HG03469 (cell line): ENCODE measurements around the gene CLIC3.

Source experiments
- ATAC-seq: cut with Tn5 transposase; IDR thresholded peaks from one replicate; pipeline ENCODE4 v1.9.1; 2021; ENCODE audit warnings: mild to moderate bottlenecking, moderate library complexity, moderate number of reproducible peaks; ENCODE audit not compliant: unreplicated experiment

The CLIC3 gene

GRCh38 chr9:136969774-136970173, 26.6 kb downstream of the CLIC3 start:
- no peak for ATAC-seq

GRCh38 chr9:136969150-136969549, 27.2 kb downstream of the CLIC3 start:
- no peak for ATAC-seq

GRCh38 chr9:136968333-136969127, 27.8 kb downstream of the CLIC3 start:
- no peak for ATAC-seq

GRCh38 chr9:136965771-136966484, 30.4 kb downstream of the CLIC3 start:
- no peak for ATAC-seq

GRCh38 chr9:136964833-136965422, 31.4 kb downstream of the CLIC3 start:
- no peak for ATAC-seq

- ATAC-seq = no peak
Measured at GRCh38 chr9:136964171-136964689, 32.1 kb downstream of the CLIC3 start.

- ATAC-seq = no peak
Measured at GRCh38 chr9:136963751-136964150, 32.6 kb downstream of the CLIC3 start.

DNA sequence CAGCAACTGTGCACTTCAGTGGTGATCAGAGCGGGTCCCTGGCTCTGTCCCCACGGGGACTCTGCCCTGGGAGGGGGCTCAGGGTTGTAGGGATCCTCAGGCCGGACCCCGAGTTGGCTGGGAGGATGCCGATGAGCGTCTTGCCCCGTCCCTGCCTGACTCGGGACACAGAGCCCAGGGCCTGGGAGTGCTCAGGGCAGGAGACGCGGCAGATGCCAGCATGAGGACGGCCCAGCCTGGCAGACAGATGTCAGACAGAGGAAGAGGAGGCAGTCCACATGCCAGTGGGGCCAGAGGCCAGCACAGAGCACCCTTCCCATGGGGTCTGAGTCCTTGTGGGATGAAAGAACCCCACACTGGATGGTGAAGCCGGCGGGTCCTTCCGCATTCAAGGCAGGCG, 33.0 kb downstream of the CLIC3 start:
- ATAC-seq = no peak

DNA sequence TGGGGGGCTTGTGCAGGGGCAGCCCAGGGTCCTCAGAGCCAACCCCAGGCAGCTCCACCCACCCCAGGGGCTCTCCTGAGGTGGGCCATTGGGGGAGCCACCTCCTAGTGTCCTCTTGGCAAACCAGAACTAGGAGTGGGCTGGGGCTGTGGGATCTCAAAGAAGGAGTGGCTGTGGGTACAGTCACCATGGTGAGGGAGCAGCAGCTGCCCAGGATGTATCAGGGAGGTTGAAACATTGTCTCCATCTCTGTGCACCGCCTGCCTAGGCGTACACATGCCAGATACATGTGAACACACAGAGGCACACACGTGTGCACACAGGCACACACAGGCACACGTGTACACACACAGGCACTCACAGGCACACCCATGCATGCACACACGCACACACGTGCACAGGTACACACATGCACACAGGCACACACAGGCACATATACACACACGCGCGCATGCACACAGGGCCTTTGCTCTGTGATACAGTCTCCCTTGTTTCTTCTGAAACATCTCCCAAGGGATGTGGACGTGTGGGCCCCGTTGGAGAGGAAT, 33.6 kb downstream of the CLIC3 start:
- no peak for ATAC-seq

- ATAC-seq = no peak
Measured at GRCh38 chr9:136962163-136962562, 34.2 kb downstream of the CLIC3 start.

- ATAC-seq = no peak
Measured at GRCh38 chr9:136961279-136962065, 34.9 kb downstream of the CLIC3 start.

DNA sequence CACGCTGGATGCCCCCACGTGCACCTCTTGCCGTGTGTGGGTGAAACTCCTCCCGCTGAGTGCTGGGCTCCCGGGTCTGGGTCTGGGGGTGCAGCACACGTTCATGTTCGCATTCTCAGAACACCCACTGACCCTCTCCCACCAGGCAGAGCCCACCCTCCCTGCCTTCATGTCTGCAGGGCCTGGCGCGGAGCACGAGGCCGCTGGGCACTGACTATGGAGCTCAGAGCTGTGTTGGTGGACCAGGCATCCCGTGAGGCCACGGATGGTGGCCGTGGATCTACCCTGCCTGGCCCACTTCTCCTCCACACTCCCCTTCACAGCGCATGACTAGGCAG, 35.5 kb downstream of the CLIC3 start:
- ATAC-seq = no peak

GRCh38 chr9:136960212-136960937, 36.0 kb downstream of the CLIC3 start:
- no peak for ATAC-seq

- ATAC-seq = no peak
Measured at GRCh38 chr9:136958898-136959850, 37.2 kb downstream of the CLIC3 start.

DNA sequence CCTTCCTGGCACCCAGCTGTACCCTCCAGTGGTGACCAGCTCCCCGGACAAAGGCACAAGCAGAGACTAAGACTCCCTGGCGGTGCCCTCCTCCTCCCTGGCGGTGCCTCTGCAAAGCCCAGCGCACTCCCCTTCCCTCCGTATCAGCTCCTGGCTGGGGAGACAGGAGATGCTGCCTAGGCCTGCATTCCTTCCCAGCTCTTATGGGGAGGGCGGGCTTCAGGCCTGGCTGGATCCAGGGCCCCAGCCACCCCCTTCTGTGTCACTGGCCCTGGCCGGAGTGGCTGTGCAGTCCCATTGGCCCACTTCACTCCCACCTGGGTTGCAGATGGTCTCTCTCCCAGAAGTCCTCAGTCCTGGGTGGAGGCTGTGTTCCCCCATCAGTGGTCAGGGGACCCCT, 37.9 kb downstream of the CLIC3 start:
- no peak for ATAC-seq

DNA sequence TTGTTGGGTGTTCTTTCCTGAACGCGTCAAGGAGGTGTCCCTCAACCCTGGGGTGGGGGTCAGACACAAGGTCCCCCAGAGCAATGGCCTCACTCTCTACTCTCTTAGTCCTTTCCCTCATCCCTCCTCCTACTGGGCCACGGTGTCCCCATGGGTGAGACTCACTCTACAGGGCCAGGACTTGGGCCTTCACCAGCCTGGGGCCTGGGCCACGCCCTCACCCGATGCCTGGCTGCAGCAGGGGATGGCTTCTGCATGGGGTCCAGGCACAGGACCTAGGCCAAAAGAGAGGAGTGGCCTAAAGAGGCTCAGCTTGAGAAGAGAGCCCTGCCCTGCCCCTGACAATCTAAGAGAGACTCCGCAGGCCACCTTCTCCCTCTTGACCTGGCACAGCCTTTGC, 38.5 kb downstream of the CLIC3 start:
- no peak for ATAC-seq

DNA sequence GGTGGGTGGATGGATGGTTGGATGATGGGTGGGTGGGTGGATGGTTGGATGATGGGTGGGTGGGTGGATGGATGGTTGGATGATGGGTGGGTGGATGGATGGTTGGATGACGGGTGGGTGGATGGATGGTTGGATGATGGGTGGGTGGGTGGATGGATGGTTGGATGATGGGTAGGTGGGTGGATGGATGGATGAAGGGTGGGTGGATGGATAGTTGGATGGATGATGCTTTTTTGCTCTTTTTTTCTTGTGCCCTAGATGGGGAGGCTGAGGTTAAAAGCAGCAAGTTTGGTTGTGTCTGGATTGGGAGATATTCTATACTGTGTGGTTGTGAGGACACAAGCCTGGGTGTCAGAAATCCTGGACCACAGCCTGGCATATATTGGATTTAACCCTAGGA, 38.9 kb downstream of the CLIC3 start:
- ATAC-seq = no peak

GRCh38 chr9:136956604-136957003, 39.8 kb downstream of the CLIC3 start:
- ATAC-seq = no peak

- no peak for ATAC-seq
Measured at GRCh38 chr9:136955943-136956335, 40.4 kb downstream of the CLIC3 start.
